ENCODE results near the gene PPFIA4.
"Not testable (repeated sequence)": the region's sequence is repeated elsewhere in the genome, so short reads cannot be mapped to it uniquely, and the experiment has no call there.

PPFIA4 gene

DNA sequence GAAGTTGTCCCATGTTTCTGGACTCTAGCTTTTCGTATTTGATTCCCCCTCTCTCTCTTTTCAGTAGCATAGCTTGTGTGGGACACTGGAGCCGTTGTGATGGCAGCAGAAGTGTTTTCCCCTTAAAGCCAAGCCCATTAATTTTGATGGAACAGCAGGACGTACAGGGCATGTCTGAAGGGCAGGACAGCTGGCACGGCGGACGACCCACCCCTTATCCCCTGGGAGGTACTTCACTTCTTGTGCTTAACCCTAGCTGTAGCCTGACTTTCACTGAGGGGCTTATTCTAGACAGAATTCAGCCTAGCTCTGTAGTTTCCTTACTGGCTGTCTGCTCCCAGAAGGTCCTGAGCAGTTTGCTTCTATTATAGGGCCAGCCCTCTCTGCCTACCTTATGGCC is 8.6 kb upstream of the PPFIA4 start:
- no peak for DNase-seq

DNA sequence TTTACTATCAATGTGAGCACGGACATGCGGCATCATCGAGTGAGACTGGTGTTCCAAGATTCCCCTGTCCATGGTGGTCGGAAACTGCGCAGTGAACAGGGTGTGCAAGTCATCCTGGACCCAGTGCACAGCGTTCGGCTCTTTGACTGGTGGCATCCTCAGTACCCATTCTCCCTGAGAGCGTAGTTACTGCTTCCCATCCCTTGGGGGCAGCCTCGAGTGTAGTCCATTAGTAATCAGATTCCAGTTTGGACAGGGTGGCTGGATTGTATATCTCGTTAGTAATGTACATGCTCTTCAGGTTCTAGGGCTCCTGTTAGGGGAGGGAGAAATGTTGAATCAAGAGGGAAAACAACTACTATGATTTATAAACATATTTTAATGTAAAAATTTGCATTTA is 3.4 kb upstream of the PPFIA4 start:
- not testable (repeated sequence) for DNase-seq

GRCh38 chr1:203025686-203026030 is 633 bp upstream of the PPFIA4 start:
- no peak for DNase-seq

DNA sequence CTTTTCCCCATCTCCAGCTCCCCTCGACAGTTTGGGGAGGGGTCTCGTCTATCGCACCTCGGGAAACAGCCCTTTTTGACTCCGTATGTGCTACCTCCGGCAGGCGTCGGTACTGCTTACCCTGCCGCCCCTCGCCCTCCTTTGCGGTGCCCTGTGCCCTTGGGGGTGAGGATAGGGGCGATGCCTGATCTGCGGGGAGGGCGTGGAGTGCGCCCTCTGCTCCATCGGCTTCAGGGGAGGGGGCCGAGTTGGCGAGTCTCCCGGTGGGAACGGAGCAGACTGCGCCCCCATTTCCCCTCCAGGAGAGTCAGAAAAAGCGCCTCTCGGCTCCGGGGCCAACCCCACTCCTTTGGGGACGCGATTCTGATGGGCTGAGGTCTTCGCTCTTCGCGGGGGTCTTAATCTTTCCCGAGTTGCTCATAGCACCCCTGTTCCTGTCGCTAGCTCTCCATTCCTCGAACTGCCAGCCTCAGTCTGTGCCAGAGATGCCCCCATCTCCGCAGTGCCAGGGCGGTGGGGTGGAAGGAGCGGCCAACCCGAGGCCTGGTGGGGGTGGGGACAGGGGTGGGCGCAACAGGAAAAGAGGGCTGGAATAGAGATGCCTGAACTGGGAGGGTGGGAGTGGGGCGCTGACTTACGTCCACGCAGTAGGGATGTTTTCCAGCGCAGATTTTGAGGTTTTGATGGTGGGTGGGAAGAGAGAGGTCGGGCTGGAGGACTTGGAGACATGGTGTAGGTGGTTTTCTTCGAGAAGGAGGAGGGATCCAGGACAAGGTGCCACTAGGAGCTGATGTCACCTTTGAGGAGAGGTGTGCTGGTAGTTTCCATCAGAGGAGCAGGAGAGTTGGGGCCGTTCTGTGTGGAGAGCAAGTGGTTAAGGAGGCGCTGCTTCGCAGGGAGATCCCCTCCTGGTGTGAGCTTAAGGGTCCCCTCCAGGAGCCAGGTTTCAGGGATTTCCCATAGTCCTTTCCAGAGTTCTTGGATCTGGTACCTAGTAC is 674 bp downstream of the PPFIA4 start:
- DNase-seq: peak in 1 of 2 experiments; percentile 32

GRCh38 chr1:203028067-203028783 is 1.9 kb downstream of the PPFIA4 start:
- no peak for DNase-seq

GRCh38 chr1:203028784-203029553 is 2.7 kb downstream of the PPFIA4 start:
- DNase-seq: no peak

- DNase-seq: no peak
These were observed 5.2 kb downstream of the PPFIA4 start for GRCh38 chr1:203031467-203031866.

- no peak for DNase-seq
These were observed 7.0 kb downstream of the PPFIA4 start for GRCh38 chr1:203033287-203033686.

DNA sequence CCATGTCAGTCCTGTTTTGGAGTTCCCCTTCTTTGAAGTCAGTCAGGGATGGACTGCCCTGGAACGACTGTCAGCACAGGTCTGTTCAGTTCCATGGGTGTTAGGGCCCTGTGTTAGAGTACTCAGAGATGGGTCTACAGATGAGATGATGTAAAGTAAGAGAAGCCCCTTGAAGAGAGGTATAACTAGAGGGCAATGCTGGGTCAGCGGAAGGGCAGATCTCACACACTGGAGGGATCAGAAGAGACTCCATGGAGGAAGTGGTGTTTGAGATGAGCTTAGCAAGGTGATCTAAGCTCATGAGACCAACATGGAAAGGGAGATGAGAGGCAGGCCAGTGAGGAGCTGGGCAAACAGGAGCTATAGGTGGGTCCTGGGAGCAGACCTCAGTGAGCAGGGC is 7.6 kb downstream of the PPFIA4 start:
- no peak for DNase-seq

DNA sequence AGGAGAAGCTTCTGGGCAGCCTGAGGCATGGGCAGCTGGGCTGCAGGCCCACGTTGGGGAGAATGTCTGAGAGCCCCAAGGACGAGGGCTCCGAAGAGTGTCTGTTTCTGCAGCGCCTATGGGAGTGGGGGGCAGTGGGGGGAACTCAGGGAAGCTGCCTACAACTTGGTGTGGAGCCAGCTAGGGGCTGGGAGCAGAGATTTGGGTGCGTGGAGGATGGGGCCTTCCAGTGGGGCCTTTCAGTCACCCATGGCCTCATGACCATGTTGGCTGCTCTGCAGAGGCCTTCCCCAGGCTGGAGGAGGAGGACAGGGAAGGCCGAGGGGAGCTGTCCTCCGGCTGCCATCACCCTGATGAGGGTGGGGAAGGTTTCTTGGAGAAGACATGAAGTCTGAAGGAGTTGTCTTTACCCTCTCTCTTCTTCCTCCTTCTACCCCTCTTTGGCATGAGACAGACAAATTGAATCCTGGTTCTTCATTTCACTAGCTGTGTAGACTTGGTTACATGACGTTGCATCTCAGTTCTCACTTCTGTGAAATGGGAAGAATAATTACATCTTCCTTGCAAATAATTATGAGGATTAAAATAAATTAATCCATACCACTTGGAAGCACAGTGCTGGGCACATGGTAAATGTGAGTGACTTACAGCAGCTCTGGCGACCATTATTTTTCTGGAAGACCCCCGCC is 8.3 kb downstream of the PPFIA4 start:
- DNase-seq: no peak

GRCh38 chr1:203035111-203036000 is 9.1 kb downstream of the PPFIA4 start:
- DNase-seq: no peak

- DNase-seq: no peak
These were observed 9.8 kb downstream of the PPFIA4 start for GRCh38 chr1:203036135-203036534.

DNA sequence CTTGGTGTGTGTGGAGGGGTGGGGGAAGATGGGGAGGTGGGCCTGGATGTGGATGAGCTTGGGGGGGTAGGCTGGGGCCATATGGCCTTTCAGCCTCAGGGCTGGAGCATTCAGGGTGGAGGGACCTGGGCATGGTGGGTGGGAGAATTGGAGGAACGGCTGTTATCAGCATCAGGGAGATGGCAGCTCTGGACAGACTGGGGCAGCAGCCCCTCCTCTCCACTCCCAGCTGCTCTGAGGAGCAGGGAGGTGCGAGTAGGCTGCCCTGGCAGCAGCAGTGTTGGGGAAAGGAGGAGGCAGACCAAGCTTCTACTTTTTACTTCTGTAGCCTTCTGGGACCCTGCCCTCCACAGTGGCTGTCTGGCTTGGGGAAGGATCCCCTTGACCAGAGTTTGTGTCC is 10.2 kb downstream of the PPFIA4 start:
- DNase-seq: no peak

GRCh38 chr1:203037509-203038190 is 11.4 kb downstream of the PPFIA4 start:
- no peak for DNase-seq

DNA sequence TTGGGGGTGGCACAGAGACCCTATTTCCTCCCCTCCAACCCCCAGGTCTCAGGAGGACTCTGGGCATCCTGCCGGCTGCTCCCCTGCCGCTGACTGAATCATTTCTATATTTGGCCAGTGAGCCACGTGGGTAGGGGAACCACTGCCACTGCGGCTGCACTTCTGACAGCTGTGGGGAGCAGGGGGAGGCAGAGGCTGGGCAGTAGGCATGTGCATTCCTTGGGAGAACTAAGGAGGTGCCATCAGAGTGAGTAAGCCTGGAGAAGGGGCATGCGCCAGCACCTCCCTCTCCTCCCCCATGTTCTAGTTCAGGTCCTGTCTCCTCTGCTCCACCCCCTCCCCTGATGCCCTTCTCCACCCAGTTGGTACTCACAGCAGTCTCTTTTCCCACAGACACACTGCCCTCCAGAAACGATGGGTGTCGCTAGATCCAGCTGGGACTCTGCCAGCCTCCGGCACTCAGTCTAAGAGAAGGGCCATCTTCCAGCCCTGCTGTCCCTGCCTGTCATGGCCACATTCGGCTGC is 12.0 kb downstream of the PPFIA4 start:
- peak in 1 of 2 experiments; percentile 4 for DNase-seq

- DNase-seq: peak; percentile 47 to 70
These were observed 12.8 kb downstream of the PPFIA4 start for GRCh38 chr1:203038891-203039608.

GRCh38 chr1:203039609-203040512 is 13.6 kb downstream of the PPFIA4 start:
- DNase-seq: peak in 1 of 2 experiments; percentile 39

- DNase-seq: no peak
These were observed 14.4 kb downstream of the PPFIA4 start for GRCh38 chr1:203040513-203041275.

Data from NCI-H526 (cell line).